ENCODE data around the gene CHST2.
"Not testable (repeated sequence)": the region's sequence is repeated elsewhere in the genome, so short reads cannot be mapped to it uniquely, and the experiment has no call there.

- TF ChIP-seq EZH2 (IDR thresholded peaks at IDR 0.05; ENCODE audit: borderline replicate concordance, low read depth, low read length, severe bottlenecking), result not testable (repeated sequence)
- TF ChIP-seq, protein P1, sequence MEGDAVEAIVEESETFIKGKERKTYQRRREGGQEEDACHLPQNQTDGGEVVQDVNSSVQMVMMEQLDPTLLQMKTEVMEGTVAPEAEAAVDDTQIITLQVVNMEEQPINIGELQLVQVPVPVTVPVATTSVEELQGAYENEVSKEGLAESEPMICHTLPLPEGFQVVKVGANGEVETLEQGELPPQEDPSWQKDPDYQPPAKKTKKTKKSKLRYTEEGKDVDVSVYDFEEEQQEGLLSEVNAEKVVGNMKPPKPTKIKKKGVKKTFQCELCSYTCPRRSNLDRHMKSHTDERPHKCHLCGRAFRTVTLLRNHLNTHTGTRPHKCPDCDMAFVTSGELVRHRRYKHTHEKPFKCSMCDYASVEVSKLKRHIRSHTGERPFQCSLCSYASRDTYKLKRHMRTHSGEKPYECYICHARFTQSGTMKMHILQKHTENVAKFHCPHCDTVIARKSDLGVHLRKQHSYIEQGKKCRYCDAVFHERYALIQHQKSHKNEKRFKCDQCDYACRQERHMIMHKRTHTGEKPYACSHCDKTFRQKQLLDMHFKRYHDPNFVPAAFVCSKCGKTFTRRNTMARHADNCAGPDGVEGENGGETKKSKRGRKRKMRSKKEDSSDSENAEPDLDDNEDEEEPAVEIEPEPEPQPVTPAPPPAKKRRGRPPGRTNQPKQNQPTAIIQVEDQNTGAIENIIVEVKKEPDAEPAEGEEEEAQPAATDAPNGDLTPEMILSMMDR (IDR thresholded peaks at IDR 0.05; ENCODE audit: borderline replicate concordance, extremely low read depth, low read length, poor library complexity, severe bottlenecking), result not testable (repeated sequence)
Observed at GRCh38 chr3:143165612-143166285, 46.2 kb downstream of the CHST2 start.

Data from DND-41 (cell line).